NCI-H1417 treated with DMSO at 0.1 percent for 48 hours (cell line): ENCODE measurements around the gene RASSF9.

ENCODE experiments used
- DNase-seq: peaks from one replicate; lab custom pipeline; 2025; lab: John Stamatoyannopoulos, UW

RASSF9 gene

DNA sequence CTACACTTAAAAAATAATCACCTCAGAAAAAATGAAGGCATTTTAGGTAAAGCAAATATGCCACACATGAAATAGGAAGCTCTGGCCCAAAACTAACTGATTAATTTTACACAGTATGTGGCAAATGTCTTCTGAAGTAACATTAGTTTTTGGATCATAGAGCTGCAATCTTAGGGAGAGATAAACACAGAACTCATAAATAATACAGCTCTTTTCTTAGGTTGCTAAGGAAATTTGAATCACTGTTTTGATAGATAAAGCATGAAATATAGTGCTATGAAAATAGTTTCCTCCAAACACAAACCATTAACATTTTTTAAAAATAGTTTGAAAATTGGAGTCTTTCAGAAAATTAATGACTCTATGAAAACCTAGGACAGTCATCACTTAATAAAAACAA is 15.0 kb downstream of the RASSF9 start:
- no peak for DNase-seq

DNA sequence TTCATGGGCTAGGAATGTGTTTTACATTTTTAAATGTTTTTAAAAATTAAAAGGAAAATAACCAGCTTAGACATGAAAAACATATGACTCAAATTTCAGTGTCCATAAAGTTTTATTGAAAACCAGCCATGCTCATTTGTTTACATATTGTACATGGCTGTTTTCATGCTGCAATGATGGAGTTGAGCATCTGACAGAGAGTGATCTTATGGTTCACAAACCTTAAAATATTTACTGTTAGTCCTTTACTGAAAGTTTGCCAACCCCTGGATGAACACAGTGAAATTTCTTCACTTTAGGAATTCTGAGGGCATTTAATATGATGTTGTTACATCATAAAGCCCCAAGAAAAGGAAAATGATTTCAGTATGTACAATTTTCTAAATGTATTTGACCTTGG is 16.1 kb downstream of the RASSF9 start:
- DNase-seq: no peak

DNA sequence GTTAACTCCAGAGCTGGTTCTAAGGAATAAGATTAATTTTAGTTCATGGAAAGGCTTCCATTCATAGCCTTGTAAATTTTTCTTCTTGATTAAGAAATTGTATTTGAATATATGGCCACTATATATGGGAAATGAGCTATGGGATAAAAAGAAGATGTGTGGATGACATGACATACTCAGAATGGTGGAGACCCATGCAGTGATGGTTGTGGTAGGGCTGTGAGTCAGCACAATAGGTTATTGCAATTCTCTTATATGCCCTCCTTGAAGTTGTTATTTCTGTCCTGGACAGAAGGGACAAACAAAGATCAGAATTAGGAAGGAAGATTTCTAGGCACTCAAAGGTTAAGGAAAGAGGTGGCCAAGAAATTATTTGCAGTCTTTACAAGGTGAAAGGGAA is 21.5 kb downstream of the RASSF9 start:
- DNase-seq: no peak

DNA sequence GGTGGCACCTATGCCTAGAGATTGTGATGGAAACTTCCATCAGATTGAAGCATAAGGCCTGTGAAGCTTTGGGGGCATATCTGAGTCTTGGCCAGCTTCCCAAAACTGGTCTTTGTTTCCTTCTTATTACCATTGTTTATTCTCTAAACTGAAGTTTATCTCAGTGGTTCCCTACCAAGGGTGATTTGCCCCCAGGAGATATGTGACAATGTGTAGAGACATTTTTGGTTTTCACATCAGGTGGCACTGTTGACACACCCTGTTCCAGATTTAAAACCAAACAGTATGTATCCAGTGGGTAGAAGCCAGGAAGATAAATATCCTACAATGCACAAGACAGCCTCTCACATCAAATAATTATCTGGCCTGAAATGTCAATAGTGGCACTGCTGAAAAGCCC is 22.1 kb downstream of the RASSF9 start:
- peak; percentile 31 for DNase-seq

DNA sequence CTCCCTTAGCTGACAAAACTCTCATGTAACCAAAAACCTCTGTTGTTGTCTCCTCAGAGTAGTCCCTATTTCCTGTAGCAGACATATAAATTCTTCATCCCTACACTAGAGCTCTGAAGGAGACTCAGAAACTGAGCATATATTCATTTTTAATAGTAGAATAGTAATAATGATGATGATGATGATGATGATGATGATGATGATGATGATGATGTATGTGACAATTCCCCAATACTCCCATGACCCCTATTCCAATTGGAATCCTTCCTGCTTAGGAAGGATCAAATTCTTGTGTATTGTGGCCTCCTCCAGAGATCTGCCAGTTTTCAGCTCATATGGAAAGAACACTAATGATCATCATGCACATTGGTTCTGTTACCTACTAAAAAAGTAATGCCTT is 26.7 kb downstream of the RASSF9 start:
- no peak for DNase-seq

DNA sequence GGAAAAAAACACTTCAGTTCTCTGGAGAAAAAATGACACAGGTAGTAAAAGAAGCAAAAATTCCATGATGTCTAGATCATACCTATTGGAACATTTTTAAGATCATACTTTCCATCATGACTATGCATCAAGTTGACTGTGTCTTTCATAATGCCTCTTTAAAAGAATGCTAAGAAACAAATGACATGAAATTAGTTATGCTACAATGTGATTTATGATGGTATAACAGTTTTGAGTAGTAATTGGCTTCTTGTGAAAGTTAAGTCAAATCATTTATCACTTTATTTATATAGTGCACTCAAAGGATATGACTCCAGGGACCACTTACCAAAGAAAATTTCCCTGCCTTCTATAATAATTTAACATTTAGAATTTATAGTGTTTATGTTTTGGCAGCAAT is 28.5 kb downstream of the RASSF9 start:
- no peak for DNase-seq

DNA sequence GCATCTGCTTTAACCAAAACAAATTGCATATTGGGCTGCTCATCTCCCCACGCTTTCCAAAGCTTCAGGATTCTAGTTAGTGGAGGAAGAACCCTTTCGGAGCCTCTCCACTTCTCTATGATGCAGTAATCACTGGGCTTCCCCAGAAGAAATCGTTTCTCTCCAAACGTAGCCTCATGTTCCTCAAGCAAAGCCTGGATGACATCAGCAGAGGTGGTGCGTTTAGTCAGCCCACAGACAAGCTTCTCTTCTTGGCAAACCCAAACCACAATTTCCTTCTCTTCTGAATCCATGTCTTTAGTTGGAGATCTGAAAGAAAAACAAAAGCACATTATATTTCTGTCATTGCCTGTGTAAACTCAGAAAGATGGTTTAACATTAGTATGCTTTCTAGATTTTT is 30.6 kb downstream of the RASSF9 start:
- no peak for DNase-seq

DNA sequence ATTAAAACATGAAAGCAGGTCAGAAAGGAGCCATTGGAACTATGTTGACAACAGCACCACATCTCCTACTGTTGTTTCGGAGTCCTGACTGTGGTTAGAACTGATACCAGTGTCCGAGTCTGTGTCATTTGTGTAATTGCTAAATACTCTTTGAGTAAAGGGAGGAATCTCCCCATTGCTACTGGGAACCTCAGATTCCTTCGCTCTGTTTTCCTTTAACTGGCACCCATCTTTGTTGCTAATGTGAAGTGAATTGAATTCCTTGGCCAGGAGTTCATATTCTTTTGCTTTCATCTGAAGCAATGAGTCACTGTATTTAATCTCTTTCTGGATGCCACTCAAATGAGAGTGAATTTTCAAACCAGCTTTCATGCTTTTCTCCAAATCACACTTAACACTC is 31.5 kb downstream of the RASSF9 start:
- DNase-seq: no peak

DNA sequence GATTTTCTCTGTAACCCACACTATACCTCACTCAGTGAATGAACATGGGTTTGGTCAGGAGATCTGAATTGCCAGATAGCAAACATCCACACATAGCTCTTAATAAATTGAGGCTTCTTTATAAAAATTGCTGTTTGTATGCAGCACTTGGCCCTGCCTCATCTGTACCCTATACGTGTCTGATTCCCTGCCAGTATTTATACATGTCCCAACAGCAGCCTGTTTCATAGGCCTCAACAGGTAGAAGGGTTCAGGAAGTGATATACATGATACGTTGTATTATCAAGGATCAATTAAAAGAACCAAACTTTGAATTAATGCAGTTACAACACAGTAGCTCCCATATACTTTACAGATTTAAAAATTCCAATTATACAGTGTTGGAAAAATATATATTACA is 32.3 kb downstream of the RASSF9 start:
- DNase-seq: no peak

DNA sequence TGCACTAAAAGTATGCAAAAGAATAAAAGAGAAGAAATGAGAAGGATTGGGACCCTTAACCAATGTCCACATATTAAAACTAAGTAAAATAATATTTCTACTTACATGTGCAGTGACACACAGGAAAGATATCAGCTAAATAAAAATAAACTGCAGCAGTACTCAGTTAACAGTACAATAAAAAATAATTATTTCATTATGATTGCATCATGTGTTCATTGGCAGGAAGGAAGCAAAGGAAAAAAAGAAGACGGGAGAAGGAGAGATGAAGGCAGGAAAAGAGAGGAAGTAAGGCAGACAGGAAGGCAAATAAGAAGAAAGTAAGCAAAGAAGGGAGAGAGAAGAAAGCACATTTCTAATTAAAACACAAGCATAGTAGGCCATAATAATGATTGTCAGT is 33.0 kb downstream of the RASSF9 start:
- no peak for DNase-seq

DNA sequence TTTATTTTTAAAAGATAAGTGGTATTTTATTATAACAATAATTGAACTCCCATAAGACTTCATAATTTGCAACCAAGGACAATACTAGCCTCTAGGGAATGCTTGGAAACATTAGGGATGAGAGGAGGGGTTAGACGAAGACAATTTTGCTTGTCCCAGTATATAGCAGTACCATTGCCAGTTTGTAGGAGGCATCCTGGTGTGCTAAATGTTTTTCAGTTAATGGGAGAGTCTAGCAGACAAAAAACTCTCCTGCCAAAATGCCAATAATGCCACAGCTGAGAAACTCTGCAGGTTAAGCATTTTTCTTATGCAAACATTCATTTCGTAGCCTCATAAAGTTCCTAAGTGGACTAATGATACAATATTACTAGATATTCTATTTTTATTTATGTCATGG is 38.1 kb downstream of the RASSF9 start:
- no peak for DNase-seq

DNA sequence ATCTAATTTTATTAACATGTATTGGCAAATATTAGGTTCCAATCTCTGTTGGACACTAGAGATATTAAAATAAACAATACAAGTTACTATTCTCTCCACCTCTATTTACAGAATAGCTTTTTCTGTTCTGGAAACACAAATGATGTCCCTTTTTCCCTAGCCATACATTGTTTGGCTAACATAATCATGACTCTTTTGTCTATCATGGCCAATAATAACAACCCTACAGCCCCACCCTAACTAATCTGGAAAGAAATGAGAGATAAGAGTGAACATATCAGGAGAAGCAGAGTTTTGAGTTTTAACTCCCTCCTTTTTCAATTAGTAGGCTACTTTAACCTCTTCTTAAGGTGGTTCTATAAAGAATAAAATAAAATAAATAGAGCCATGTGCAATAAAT is 40.2 kb downstream of the RASSF9 start:
- no peak for DNase-seq

DNA sequence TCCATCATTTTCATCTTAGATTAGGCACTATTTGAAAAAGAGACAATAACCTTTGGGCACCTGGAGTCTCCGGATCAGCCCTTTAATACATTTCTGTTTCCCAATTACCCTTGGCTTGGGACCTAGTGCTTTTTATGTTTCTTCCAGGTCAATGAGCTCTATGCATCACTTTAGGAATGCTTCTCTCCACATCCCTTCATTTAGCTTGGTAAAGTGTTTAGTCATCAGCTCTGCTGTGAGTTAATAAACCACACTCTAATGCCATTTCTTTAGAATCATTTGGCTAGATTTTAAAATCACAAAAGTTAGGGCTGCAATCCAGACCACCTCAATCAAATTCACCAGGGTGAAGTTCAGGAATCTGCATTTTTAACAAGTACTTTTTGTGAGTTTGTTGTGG is 41.7 kb downstream of the RASSF9 start:
- no peak for DNase-seq

DNA sequence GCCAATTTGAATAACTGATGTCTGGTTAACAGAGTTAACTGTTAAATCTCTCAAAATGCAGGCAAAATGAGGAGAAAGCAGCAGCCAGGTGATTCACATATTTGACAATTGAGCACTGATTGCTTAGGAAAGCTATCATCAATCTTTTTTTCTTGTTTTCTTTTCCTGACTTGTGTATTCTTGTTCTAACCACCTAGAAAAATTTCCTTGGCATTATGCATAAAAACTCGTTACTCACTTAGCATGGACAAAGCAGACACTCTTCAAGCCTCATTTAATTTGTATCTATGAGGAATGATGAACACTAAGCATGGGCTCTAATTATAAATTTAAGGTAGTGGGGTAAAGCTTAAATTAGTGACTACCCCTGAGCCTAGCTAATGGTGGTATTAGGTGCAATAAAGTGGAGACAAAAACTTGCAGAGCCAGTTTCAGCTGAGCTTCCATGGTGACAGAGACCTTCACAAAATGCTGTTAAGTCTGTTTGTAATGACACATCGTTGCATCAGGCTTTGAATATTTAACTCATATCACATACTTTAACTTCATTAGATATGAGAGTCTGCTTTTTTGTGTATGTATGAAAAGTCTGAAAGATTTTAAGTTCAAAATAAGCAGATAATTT is 52.0 kb downstream of the RASSF9 start:
- DNase-seq: peak; percentile 39

DNA sequence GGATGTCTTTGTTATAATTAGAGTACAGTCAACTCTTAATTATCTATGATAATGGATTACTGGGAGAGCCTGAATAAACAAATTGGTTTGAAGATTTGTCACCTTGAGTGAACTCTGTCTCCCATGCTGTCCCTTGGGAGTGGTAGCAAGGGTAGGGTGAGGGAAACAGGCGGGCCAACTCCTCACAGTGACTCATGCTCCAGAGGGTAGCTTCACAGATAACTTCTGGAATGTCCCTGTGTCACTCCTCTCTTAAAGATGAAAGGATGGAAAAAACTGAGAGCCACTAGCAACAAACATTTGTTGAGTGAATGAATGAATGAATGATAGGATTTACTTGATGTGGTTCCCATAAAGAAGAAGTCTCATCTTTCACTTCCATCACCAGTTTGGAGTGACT is 53.5 kb downstream of the RASSF9 start:
- no peak for DNase-seq

DNA sequence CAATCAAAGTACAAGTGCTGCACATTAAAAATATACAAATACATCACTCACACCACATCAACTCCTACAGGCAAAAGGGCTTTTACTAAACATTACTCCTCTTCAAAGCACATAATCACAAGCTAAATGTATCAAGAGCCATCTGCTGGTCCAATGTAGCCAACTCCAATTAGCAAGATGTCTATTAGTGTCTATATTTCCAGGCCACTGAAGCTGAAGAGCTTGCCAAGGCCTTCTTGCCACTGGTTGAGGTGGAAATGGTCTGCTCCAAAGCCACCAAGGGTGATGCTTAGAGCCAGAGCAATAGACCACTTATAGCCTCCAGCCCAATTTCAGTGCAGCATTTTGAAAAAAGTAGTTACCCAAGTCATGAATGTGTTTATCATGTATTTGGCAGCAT is 54.4 kb downstream of the RASSF9 start:
- no peak for DNase-seq

DNA sequence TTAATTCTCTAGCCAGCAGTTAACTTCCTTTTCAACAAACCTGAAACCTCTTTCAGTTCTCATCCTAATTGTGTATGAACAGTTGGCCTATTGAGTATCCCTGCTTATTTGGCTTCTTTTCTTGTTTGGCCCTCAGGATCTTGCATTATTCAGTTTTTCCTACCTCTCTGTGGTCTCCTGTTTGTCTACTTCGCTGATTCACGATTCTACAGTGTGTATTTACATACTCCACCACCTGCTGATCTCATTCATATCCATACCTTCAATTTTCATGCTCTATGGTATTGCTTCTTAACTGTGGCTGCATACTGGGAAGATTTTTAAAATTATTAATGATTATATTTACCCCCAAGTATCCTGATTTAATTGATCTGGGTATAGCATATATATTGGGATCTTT is 56.4 kb downstream of the RASSF9 start:
- DNase-seq: peak; percentile 76

DNA sequence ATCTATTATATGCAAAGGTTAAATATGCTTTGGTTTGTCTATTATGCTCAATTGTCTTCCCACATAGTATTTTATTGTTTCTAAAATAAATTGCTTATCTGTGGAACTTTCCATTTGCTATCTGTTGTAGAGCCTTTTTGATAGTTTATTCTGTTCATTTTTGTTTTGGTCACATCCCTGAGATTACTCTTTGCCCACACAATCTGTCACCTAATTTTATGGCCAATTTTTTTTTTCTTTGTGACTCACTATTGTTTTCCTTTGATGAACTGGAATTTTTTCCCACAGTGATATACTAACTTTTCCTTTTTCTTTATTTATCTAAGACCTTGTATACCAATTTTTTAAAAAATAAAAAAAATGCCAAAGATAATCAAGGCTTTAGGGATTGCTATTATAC is 61.1 kb downstream of the RASSF9 start:
- DNase-seq: no peak

DNA sequence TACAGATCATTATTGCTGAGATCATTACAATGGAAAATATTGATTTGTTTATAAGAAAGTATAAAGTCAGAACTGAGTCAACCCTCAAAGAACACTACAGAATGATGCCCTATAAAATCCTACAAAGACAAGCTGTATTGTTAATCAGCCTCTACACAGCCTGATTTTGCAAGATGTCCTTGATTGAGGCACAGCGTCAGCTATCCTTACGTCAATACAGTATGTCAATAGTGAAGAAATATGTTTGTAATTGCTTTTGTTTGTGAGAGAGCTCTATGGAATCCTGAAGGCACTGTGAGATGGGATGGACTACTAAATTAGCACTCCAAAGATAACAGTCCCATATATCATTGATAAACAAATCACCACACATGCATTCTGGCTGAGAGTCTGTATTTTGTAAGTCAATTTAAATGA is 70.7 kb downstream of the RASSF9 start:
- DNase-seq: peak; percentile 42

DNA sequence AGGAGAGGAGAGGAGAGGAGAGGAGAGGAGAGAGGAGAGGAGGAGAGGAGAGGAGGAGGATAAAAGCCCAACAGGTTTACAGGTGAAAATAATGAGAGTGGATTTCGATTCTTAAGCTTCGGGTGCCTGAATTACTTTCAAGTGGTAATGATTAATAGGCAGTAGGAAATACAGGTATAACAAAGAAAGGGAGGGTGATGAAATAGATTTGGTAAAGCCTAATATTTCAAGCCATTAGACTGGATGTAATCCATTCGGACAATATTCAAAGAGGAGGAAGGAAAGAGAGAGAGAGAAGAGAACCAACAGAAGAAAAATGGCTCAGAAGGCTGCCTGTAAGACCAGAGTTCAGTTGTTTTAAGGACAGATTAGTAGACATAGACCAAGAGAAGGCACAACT is 76.6 kb downstream of the RASSF9 start:
- DNase-seq: no peak

DNA sequence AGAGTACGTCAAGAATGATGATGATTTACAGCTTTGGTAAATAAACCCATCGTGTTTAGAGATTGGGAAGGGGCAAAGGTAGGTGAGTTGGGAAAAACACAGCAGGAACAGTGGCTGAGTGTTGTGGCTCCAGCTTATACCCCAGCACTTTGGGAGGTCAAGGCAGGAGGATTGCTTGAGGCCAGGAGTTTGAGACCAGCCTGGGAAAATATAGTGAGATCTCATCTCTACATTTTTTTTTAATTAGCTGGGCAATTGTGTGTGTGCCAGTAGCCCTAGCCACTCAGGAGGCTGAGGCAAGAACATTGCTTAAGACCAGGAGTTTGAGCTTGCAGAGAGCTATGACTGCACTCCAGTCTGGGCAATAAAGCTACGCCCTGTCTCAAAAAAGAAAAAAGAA is 77.1 kb downstream of the RASSF9 start:
- DNase-seq: no peak

DNA sequence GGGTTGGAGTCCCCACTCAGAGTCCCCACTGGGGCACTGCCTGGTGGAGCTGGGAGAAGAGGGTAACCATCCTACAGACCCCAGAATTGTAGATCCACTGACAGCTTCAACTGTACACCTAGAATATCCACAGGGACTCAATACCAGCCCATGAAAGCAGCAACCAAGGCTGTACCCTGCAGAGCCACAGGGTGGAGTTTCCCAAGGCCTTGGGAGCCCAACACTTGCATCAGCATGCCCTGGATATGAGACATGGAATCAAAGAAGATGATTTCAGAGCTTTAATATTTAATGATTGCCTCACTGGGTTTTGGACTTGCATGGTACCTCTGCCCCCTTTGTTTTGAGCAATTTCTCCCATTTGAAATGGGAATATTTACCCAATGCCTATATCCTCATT is 80.4 kb downstream of the RASSF9 start:
- no peak for DNase-seq
